NCI-H774 (cell line): Measurements from ENCODE around the gene MAP3K1.
A peak's percentile ranks its signal among the peaks of the same experiment; 100 is the strongest.

ENCODE experiments used
- DNase-seq: peaks from one replicate; lab custom pipeline; 2025; lab: John Stamatoyannopoulos, UW

The MAP3K1 gene

GRCh38 chr5:56909294-56910209, 94.2 kb downstream of the MAP3K1 start, which contains the start of gene SETD9:
SETD9 (plus strand) TSS chr5:56909596; CDS start chr5:56909646, 50 bp downstream.
- peak; percentile 95 for DNase-seq

DNA sequence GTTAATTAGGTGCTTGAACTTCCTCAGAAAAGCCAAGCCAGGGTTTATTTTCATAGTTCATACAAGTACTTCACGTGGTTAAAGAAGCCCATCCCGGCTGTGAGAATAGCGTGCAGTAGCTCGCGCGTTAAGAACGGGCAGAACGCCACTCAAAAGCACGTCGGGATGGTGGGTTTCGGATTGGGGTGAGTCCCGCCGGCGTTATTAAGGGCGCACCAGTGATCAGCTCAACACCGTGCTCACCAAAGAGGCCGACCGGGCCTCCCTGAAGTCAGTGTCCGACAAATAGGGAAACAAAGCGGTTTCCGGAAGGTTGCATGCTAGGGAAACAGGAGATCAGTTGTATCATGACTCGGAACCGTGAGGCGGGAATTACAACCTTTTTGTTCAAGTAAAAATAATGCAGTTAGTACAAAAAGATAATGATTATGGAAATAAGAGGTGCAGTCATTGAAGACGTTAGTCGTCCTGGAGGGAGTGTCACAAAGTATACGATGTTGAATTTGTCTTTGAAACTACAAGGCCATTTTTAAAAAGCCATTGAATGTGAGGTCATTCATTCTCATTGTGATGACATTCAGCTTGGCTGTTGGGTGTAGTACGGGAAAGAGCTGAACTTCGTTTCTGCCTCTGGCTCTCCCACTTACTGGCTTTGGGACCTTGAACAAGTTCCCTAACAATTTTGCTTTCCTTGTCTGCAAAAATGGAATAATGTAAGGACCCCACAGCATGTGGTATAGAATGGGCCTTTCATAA, 95.0 kb downstream of the MAP3K1 start:
- peak; percentile 54 for DNase-seq

DNA sequence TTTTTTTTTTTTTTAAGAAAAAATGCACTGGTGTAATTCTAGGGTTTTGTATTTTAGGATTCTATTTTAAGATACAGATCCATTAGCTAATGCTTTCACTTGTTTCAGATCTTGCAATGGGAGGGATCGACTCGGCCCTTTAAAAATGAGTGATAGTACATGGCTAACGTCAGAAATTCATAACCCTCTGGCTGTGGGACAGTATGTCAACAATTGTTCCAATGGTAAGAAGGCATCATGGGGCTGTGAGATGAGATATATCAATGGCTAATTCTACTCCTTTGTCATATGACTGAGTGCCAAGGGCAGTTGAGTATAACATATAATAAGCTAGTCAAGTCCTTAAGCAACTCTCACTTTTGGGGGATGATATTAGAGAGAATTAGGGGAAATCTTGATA, 98.4 kb downstream of the MAP3K1 start:
- DNase-seq, result no peak

DNA sequence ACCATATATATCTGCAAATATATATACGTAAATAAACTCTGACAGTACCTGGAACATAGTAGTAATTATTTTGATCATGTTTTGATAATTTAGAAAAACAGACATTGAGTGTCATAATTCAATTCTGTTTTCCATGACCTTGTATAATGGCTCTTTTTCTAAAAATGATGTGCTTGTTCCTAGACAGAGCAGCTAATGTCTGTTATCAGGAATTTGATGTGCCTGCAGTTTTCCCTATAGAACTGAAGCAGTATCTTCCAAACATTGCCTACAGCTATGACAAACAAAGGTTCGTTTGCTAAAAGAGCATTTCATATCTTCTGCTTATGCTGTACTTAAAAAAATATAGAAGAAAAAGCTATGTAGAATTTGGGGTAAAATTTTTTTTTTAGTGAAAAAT, 99.3 kb downstream of the MAP3K1 start:
- no peak for DNase-seq

- DNase-seq, result no peak
Observed at GRCh38 chr5:56917534-56917933, 102.2 kb downstream of the MAP3K1 start.

GRCh38 chr5:56918054-56918453, 102.7 kb downstream of the MAP3K1 start:
- DNase-seq, result no peak

DNA sequence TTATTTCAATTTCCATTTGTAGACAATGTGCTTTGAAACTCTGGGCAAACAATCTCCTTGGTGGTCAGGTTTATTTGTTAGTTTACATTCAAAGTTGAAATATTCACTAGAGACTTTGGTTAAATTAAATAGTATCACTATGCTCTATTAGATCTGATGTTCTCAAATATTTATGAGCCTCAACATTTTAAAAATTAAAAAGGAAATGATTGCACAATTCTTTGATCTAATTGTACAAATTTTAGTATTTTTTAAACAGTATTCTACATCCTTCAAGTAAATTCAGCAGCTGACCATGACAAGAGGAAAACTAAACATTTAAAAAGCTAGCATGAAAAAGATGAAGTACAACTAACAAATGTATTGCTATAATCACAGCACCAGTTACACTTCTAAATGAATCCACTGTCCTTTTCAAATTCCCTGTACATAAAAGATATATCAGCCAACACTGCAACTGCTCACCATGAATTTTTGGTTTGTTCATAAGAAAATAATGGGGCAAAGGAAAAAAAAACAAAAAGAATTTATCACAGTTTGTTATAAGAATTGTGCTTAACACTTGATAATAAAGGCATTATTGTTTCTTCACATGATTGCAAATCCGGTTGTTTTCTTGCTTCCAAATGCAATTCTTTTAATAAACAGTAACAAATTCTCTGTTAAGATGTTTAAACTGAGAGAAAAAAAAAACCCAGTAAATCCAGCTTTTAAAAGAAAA, 104.8 kb downstream of the MAP3K1 start:
- no peak for DNase-seq

DNA sequence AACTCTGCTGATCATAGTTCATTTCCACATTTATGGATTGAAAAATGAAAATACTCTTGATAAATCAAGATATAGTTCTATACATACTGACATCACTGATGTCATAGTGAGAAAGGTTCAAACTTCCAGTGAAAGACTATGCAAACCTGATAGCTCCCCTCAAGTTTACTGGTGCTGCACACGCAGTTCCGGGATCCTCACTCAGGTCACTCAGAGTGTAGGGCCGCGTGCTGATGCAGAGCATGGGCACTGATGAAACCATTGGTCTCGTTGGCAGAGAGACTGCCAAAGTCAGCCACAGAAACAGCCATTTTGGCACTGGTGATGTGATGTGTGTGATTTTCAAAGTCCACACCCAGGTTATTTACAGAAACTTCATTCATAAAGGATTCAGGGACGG, 107.6 kb downstream of the MAP3K1 start:
- DNase-seq, result no peak

DNA sequence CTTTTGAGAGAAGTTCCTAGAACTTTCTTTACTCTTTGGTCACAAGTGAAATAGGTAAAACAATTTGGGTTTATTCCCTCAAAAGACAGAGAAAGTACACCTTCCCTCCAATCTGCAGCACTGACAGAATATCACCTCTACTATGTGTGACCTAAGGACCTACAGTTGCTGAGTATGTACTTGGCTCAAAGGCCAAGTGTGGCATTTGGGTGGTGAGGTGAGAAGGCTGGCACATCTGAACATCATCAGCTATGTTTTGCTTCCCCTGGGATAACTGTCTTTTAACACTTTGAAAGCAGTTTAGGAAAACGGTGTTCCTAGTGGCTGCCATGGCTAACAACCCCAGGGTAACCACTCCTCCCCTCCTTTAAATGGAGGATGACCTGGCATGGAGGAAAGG, 119.0 kb downstream of the MAP3K1 start:
- DNase-seq, result no peak

GRCh38 chr5:56938858-56939257, 123.5 kb downstream of the MAP3K1 start:
- DNase-seq, result no peak

- DNase-seq, result no peak
Observed at GRCh38 chr5:56941981-56942380, 126.6 kb downstream of the MAP3K1 start.
